H1 (cell line): Measurements from ENCODE around the gene ARHGEF4. TPM values are rescaled to one million over a fixed set of nuclear protein-coding genes. Genes with fewer than 3 reads are reported as not detected.

Source experiments
- CTCF ChIA-PET: fragments of 300-600 bp; sonication (Branson Sonifier 250); formaldehyde crosslinking; loops from one replicate; lab custom pipeline; 2021; ENCODE audit not compliant: partially characterized antibody; lab: Charles Lee
- POLR2A ChIA-PET: fragments of 300-600 bp; sonication (Branson Sonifier 250); formaldehyde crosslinking; loops from one replicate; lab custom pipeline; 2021; ENCODE audit warnings: inconsistent platforms; ENCODE audit not compliant: partially characterized antibody; lab: Charles Lee
- DNase-seq, 2 experiments: peaks; one replicate each; pipeline versions ENCODE4 v3.0.0 to v3.0.0-alpha.2; 2010 to 2022; ENCODE audit warnings: low spot score in 2 of 2, low read depth in 1 of 2, mixed read lengths in 1 of 2
- FAIRE-seq: peaks from 2 replicates; lab custom pipeline; 2011; peaks lifted over from hg19 to GRCh38; lab: Jason Lieb, UNC
- H2AFZ ChIP-seq: 2 replicates; pipeline ENCODE4 v1.8.1; 2012; ENCODE audit warnings: low read length, inconsistent platforms
- H2AK5ac ChIP-seq: 2 replicates; pipeline ENCODE4 v1.6.1; 2013; ENCODE audit warnings: low read depth, low read length
- H2BK120ac ChIP-seq: replicated peaks from 2 replicates; pipeline ENCODE3; 2013; ENCODE audit warnings: low read depth, low read length, inconsistent platforms
- H2BK12ac ChIP-seq: 2 replicates; pipeline ENCODE4 v1.6.1; 2013; ENCODE audit warnings: low read depth, low read length
- H2BK15ac ChIP-seq: 2 replicates; pipeline ENCODE4 v1.6.1; 2013; ENCODE audit warnings: low read length
- H2BK20ac ChIP-seq: 2 replicates; pipeline ENCODE4 v1.6.1; 2013; ENCODE audit warnings: low read length
- H2BK5ac ChIP-seq: 2 replicates; pipeline ENCODE4 v1.6.1; 2013; ENCODE audit warnings: low read depth, low read length
- H3K14ac ChIP-seq: 2 replicates; pipeline ENCODE4 v1.6.1; 2013; ENCODE audit warnings: inconsistent platforms; ENCODE audit not compliant: insufficient read length
- H3K18ac ChIP-seq: 2 replicates; pipeline ENCODE4 v1.6.1; 2013; ENCODE audit warnings: low read length; ENCODE audit errors: extremely low read depth
- H3K23ac ChIP-seq: 2 replicates; pipeline ENCODE4 v1.6.1; 2013; ENCODE audit warnings: inconsistent platforms; ENCODE audit not compliant: insufficient read length
- H3K23me2 ChIP-seq: 2 replicates; pipeline ENCODE4 v1.6.1; 2013; ENCODE audit warnings: low read depth, low read length
- H3K27ac ChIP-seq: 2 replicates; pipeline ENCODE4 v1.6.1; 2011; ENCODE audit warnings: low read depth, low read length, inconsistent platforms
- H3K27me3 ChIP-seq, 4 experiments: replicated peaks in 1 of 4; 1 replicate in 1 of 4; 2 replicates in 3 of 4; pipeline versions ENCODE4 v1.6.1 to v1.8.1; 2011 to 2013; ENCODE audit warnings: low read length in 3 of 4, mild to moderate bottlenecking in 3 of 4, inconsistent platforms in 2 of 4, mixed read lengths in 2 of 4, moderate library complexity in 1 of 4; ENCODE audit not compliant: control insufficient read depth in 3 of 4, insufficient read depth in 3 of 4; ENCODE audit errors: extremely low read depth in 1 of 4
- H3K36me3 ChIP-seq, 4 experiments: 2 replicates each; pipeline versions ENCODE4 v1.6.1 to v1.8.1; 2011 to 2013; ENCODE audit warnings: mild to moderate bottlenecking in 4 of 4, low read length in 3 of 4, moderate library complexity in 2 of 4, control low read depth in 1 of 4, inconsistent platforms in 1 of 4; ENCODE audit not compliant: insufficient read depth in 4 of 4, control insufficient read depth in 2 of 4
- H3K4ac ChIP-seq: replicated peaks from 2 replicates; pipeline ENCODE3; 2013; ENCODE audit warnings: low read length, low read depth, mixed read lengths, inconsistent platforms; ENCODE audit not compliant: insufficient read length
- H3K4me1 ChIP-seq, 4 experiments: replicated peaks in 1 of 4; 1 replicate in 1 of 4; 2 replicates in 3 of 4; pipeline versions ENCODE4 v1.6.1 to v1.8.1; 2011 to 2013; ENCODE audit warnings: low read length in 3 of 4, inconsistent platforms in 2 of 4, mixed read lengths in 1 of 4; ENCODE audit not compliant: insufficient read depth in 4 of 4, control insufficient read depth in 3 of 4
- H3K4me2 ChIP-seq, 2 experiments: 2 replicates each; pipeline versions ENCODE4 v1.6.1 to v1.8.1; 2011 to 2013; ENCODE audit warnings: low read depth in 2 of 2, low read length in 2 of 2, control low read depth in 1 of 2, inconsistent platforms in 1 of 2, mild to moderate bottlenecking in 1 of 2; ENCODE audit not compliant: insufficient read depth in 1 of 2
- H3K4me3 ChIP-seq, 4 experiments: fragments of 200-600, 300-600 bp in 1 of 4; sonication (generic), shearing (Covaris generic), sonication (Bioruptor Twin) in 1 of 4; 2 replicates each; pipeline versions ENCODE4 v1.5.1 to v1.8.1; 2011 to 2016; ENCODE audit warnings: low read length in 4 of 4, low read depth in 3 of 4, control low read depth in 2 of 4, inconsistent platforms in 2 of 4, mild to moderate bottlenecking in 2 of 4, mixed read lengths in 1 of 4, moderate library complexity in 1 of 4; ENCODE audit not compliant: insufficient read depth in 2 of 4; ENCODE audit errors: extremely low read depth in 1 of 4
- H3K56ac ChIP-seq: replicated peaks from 2 replicates; pipeline ENCODE3; 2013; ENCODE audit warnings: low read depth, mild to moderate bottlenecking, mixed read lengths, low read length, inconsistent platforms; ENCODE audit not compliant: insufficient read length
- H3K79me1 ChIP-seq: 2 replicates; pipeline ENCODE4 v1.6.1; 2013; ENCODE audit warnings: low read depth, low read length, control low read depth
- H3K79me2 ChIP-seq, 2 experiments: 2 replicates each; pipeline versions ENCODE4 v1.6.1 to v1.8.1; 2012 to 2013; ENCODE audit warnings: low read length in 2 of 2, mild to moderate bottlenecking in 2 of 2, inconsistent platforms in 1 of 2; ENCODE audit not compliant: insufficient read depth in 2 of 2, control insufficient read depth in 1 of 2
- H3K9ac ChIP-seq, 4 experiments: replicated peaks in 1 of 4; 1 replicate in 1 of 4; 2 replicates in 3 of 4; pipeline versions ENCODE4 v1.6.1 to v1.8.1; 2011 to 2013; ENCODE audit warnings: low read depth in 3 of 4, low read length in 3 of 4, control low read depth in 2 of 4, mild to moderate bottlenecking in 2 of 4, moderate library complexity in 2 of 4, inconsistent platforms in 1 of 4; ENCODE audit errors: extremely low read depth in 1 of 4
- H3K9me3 ChIP-seq, 2 experiments: 2 replicates each; pipeline versions ENCODE4 v1.6.1 to v1.8.1; 2012 to 2013; ENCODE audit warnings: mild to moderate bottlenecking in 2 of 2, moderate library complexity in 2 of 2, control low read depth in 1 of 2, inconsistent platforms in 1 of 2, low read depth in 1 of 2, low read length in 1 of 2, mixed read lengths in 1 of 2; ENCODE audit not compliant: insufficient read depth in 2 of 2
- H4K20me1 ChIP-seq, 2 experiments: replicated peaks in 1 of 2; 2 replicates each; pipeline versions ENCODE3 to v1.8.1; 2011 to 2013; ENCODE audit warnings: inconsistent platforms in 2 of 2, low read length in 2 of 2, mild to moderate bottlenecking in 1 of 2; ENCODE audit not compliant: insufficient read depth in 2 of 2, control insufficient read depth in 1 of 2
- H4K5ac ChIP-seq: 2 replicates; pipeline ENCODE4 v1.6.1; 2013; ENCODE audit warnings: low read length, low read depth, mixed read lengths, inconsistent platforms; ENCODE audit not compliant: insufficient read length
- H4K8ac ChIP-seq: 2 replicates; pipeline ENCODE4 v1.8.0; 2013; ENCODE audit warnings: mild to moderate bottlenecking, moderate library complexity, low read length, inconsistent platforms; ENCODE audit not compliant: insufficient read depth; ENCODE audit errors: extremely low read depth
- H4K91ac ChIP-seq: replicated peaks from 2 replicates; pipeline ENCODE3; 2013; ENCODE audit warnings: low read length, mixed read lengths, inconsistent platforms; ENCODE audit not compliant: insufficient read length
- CHD1 ChIP-seq: IDR thresholded peaks from 2 replicates; pipeline ENCODE4 v1.6.1; 2012; ENCODE audit warnings: low read depth, low read length, improper control_type of control experiment
- JUND ChIP-seq: IDR thresholded peaks from 2 replicates; pipeline ENCODE4 v1.6.1; 2011; ENCODE audit warnings: mild to moderate bottlenecking, improper control_type of control experiment, low read length
- SIX5 ChIP-seq: IDR thresholded peaks from 2 replicates; pipeline ENCODE4 v1.6.1; 2011; ENCODE audit warnings: mild to moderate bottlenecking, low read depth, low read length
- WGBS, 2 experiments: shearing (Covaris generic) in 1 of 2; methylation state at CpG; one replicate each; pipeline versions ENCODE4 v1.1.6 to v1.1.7; 2013 to 2015; ENCODE audit warnings: low lambda C conversion rate in 2 of 2, mixed read lengths in 2 of 2, inconsistent platforms in 1 of 2, low coverage in 1 of 2, missing lambda C conversion rate in 1 of 2; ENCODE audit not compliant: insufficient replicate concordance in 2 of 2, insufficient coverage in 1 of 2, insufficient read length in 1 of 2; ENCODE audit errors: extremely low coverage in 1 of 2, missing lambda C conversion rate in 1 of 2; 5-methylcytosine and 5-hydroxymethylcytosine counted together
- polyA plus RNA-seq, 7 experiments: library from polyadenylated mRNA; depleted of rRNA in 3 of 7; stranded (reverse) in 5 of 7; unstranded in 2 of 7; fragments of >200 nt in 5 of 7; fragments of 200-250 nt in 2 of 7; gene quantifications; 1 replicate in 5 of 7; 2 replicates in 1 of 7; 4 replicates in 1 of 7; pipeline versions ENCODE4 v1.2.1 to v1.2.3, GENCODE V29; 2011 to 2013; ENCODE audit warnings: missing spikeins in 2 of 7, mixed read lengths in 2 of 7
- total RNA-seq: library from RNA; stranded (reverse); fragmentation: NEBNext Ultra II Directional; extraction: Animal tissue kit (Norgen Biotek cat#: 25700); gene quantifications from 2 replicates; pipeline ENCODE4 v1.2.1, GENCODE V29; 2021

Gene ARHGEF4
- total and polyA plus RNA-seq, 2 of the 8 experiments (the other 6 are each of a cell fraction or from before 2014, with no cell fraction given) = 10.6 to 14.6 TPM

DNA sequence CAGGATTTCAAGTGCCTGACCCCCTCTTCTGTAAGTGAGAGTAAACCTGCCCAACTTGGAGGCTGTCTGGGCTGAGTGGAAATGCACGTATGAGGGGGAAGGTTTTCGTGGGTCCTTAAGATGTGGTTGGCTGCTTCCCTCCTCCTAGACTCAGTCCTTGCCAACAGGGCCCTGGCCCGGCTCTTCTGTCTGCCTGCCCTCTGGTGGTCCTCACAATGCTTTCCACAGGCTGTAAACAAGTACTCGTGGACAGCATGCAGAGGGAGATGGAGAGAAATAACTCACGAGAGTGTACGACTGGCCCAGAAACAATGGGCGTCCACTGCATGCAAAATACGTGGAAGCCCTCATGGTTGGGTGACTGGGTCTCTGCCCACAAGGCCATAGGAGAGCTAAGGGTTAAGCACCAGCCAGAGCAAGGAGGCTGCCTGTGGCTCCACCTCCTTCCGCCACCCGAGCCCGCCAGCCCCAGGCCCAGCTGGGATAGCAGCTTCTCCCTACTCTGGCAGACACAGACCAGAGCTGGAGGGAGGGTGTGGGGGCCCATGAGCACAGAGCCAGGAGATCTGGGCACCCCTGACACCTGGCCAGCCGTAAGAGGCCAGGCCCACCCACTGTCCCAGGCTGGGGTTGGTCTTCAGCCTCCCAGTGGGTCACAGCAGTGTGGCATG lies 17.0 kb upstream of the ARHGEF4 start:
- DNase-seq = peak in 1 of 2 experiments; percentile 72
- H3K23ac ChIP-seq = no peak overlapping the region
- H3K18ac ChIP-seq = peak overlapping the region; percentile 98
- ChIA-PET CTCF (interaction anchor here (0.6 to 6.0 kb wide), 17 partner anchors 9 to 145 kb away, joined by 3 to 58 read pairs (median 5); no protein-coding TSS in a partner anchor), POLR2A (interaction anchor here (1.6 kb wide), 1 partner anchor 22 kb away, joined by 3 read pairs; no protein-coding TSS in a partner anchor)
- H4K91ac ChIP-seq = peak overlapping the region; percentile 97
- H3K9ac ChIP-seq = no peak overlapping the region; a peak in 1 of 7 replicates
- peak overlapping the region; percentile 96 for H2AFZ ChIP-seq
- no peaks in the 10 kb centered on the region for H3K79me1 ChIP-seq
- H4K20me1 ChIP-seq = no peaks in the 10 kb centered on the region
- WGBS, 2 experiments = 43% methylated on average over 12 of the region's 12 CpGs; no CpG with 5 or more reads in 1 of the 2 experiments
- H3K36me3 ChIP-seq = no peaks in the 10 kb centered on the region
- peak overlapping the region; percentile 89; the same call in 1 of the 2 replicates for H2BK12ac ChIP-seq
- no peaks in the 10 kb centered on the region for H3K27me3 ChIP-seq
- peak overlapping the region; percentile 91; the same call in 1 of the 2 replicates for H2BK5ac ChIP-seq
- H3K14ac ChIP-seq = no peak overlapping the region
- no peaks in the 10 kb centered on the region for H3K9me3 ChIP-seq
- no peak overlapping the region for H3K56ac ChIP-seq
- H3K27ac ChIP-seq = no peak overlapping the region
- H2BK20ac ChIP-seq = peak overlapping the region; percentile 87
- no peak for FAIRE-seq
- peak overlapping the region; percentile 97 for H2BK15ac ChIP-seq
- no peak overlapping the region for H2AK5ac ChIP-seq
- H2BK120ac ChIP-seq = no peak overlapping the region
- H3K4me1 ChIP-seq = peaks cover 0 to 18% (median 12%) of the 10 kb centered on the region in 4 experiments; a peak in 6 of 7 replicates
- H3K79me2 ChIP-seq = no peaks in the 10 kb centered on the region
- peak overlapping the region; percentile 46 to 57; a peak in 3 of 4 replicates for H3K4me2 ChIP-seq
- H4K5ac ChIP-seq = peak overlapping the region; percentile 15
- no peak overlapping the region for H4K8ac ChIP-seq
- no peaks in the 10 kb centered on the region; the same call in 1 of the 2 replicates for H3K23me2 ChIP-seq
- H3K4me3 ChIP-seq = peak overlapping the region in 1 of 4 experiments; percentile 4; a peak in 1 of 8 replicates
- no peak overlapping the region for H3K4ac ChIP-seq
- TF ChIP-seq SIX5 (no peak), CHD1 (no peak), JUND (no peak)
